Activated CD4-positive, alpha-beta T cell treated with anti-CD3 and anti-CD28 coated beads for 48 hours (primary cell): ENCODE results near the gene SEPTIN7.

Source experiments
- DNase-seq: peaks from one replicate; pipeline ENCODE4 v3.0.0-alpha.2; 2020

SEPTIN7 gene

GRCh38 chr7:35792472-35792871 is 8.4 kb upstream of the SEPTIN7 start:
- DNase-seq: no peak

DNA sequence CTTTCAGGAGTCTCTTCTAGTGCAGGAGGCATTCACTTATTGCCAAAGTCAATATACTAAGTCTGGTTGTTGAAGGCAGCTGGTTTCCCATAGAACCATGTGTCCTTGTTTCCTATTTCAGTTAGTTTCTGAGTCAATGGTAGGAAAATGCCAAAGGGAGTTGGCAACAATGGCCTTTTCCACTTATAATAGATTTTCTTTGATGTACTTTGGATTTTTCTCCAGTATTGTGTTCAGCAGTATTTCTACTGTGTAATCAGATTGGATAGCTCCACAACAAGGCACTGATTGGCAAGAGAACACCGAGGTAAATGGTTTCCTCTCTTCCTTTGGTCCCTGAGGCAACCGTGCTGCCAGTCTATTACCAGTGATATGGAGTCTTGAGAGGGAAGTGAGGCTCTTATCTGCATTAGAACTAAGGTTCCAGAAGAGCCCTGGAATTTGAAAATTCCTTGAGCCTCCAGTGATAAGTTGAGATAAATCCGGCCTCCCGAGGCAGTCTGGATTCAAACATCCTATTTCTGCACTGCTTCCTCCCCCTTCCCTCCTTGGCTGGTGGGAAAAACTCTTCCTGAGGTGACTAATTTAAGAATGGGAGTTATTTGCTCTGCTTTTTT is 7.9 kb upstream of the SEPTIN7 start:
- DNase-seq: no peak

- no peak for DNase-seq
These were observed 3.5 kb upstream of the SEPTIN7 start for GRCh38 chr7:35797311-35797710.

DNA sequence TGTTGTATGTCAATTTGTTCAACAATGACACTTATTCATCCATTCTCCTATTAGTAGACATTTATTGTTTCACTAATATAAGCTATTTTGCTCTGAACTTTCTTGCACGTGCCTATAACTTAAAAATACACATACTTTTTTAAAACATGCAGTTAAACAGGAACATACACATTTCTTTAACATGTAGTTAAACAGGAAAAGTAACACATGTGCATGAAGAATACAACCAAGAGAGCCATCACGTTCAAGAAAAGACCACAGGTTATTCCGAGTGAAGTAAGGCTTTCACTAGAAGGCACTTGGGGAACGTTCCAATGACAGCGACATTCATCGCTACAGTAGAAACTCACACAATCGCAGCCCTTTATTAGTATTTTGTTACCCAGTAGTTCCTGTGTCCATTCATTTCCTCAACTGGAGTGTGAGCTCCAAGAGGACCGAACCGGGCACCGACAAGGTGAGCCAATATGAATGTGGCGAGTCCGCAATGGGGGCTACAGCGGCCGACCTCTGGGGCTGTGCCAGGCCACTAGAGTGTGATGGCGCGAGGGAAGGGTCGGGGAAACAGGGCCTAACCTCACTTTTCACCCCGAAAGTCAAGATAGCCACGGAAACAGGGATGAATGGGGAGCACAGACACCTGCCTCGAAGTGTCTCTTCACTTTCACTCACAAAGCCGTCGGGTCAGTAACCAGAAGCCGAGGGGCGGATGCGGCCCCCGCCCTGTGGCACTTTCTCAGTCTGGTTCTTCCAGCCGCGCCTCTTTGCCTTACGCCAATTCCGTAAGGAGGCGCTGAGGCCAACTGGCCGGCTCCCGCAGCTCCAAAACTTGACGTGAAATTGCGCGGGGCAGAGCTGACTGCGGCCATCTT is 775 bp upstream of the SEPTIN7 start:
- DNase-seq: peak; percentile 91

- DNase-seq: peak; percentile 81
These were observed 690 bp downstream of the SEPTIN7 start for GRCh38 chr7:35801392-35802101.

GRCh38 chr7:35802102-35802466 is 1.2 kb downstream of the SEPTIN7 start:
- no peak for DNase-seq

GRCh38 chr7:35802649-35803048 is 1.8 kb downstream of the SEPTIN7 start:
- peak; percentile 30 for DNase-seq

DNA sequence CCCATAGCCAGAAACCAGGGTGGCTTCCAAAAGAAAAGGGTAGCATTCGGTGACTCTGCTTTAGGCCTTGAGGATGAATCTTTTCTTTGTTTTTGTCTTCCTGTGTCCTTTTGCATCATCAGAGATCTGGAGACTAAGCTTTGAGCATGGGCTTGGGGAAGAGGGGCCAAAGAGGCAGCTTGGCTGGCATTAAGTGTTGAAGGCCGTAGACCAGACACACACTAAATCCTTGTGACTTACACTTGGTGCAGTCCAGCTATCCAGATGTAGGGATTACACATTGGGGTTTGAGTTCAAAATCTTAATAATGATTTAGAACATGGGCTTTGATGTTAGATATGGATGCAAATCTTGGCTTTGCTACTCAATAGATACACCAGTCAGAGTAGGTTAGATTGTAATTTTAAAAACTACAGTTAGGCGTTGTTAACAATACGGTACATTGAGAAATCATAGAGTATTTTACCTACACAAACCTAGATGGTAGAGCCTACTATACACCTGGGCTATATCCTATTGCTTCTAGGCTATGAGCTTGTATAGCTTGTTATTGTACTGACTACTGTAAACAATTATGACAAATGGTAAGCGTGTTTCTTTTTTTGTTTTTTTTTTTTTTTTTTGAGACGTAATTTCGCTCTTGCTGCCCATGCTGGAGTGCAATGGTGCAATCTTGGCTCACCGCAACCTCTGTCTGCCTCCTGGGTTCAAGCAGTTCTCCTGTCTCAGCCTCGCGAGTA is 3.5 kb downstream of the SEPTIN7 start:
- no peak for DNase-seq

DNA sequence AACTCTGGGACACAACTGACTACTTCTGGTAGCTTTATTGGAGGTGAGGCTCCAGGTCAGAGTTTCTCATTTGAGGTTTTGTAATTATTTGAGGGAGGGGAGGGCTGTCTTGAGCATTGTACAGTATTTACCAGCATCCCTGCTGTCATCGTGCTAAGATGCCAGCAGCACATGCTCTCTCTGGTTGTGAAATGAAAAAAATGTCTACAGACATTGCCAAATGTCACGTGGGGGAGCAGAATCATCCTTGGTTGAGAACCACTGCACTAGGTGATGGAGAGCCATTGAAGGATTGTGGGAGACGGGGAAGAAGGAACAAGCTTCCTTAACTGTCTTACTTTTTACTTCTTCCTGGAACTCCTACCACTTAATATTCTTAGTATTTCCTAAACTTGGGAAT is 5.0 kb downstream of the SEPTIN7 start:
- no peak for DNase-seq

- DNase-seq: no peak
These were observed 15.7 kb downstream of the SEPTIN7 start for GRCh38 chr7:35816514-35816913.

DNA sequence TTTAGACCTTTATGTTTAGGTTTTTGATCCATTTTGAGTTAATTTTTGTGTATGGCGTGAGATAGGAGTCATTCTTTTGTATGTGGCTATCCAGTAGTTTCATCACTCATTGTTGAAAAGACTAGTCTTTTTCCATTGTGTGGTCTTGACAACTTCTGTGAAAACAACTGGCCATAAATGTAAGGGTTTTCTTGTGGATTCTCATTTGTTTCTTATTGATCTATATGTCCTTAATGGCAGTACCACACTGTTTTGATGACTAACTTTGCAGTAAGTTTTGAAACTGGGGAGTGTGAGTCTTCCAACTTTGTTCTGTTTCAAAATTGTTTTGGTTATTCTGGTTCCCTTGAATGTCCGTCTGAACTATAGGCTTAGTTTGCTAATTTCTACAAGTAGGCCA is 16.3 kb downstream of the SEPTIN7 start:
- no peak for DNase-seq

DNA sequence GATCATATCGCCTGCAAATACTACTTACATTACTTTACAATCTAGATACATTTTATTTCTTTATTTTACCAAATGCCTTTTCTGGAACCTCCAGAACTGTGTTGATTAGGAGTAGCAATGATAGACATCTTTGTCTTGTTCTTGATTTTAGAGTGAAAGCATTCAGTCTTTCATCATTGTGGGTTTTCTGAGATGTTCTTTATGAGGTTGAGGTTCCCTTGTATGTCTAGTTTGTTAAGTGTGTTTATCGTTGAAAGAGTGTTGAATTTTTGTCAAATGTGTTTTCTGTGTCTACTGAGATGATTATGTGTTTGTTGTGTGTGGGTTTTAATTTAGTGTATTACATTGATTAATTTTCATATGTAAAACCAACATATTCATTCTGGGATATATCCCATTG is 17.1 kb downstream of the SEPTIN7 start:
- no peak for DNase-seq

- DNase-seq: no peak
These were observed 17.7 kb downstream of the SEPTIN7 start for GRCh38 chr7:35818513-35818912.

DNA sequence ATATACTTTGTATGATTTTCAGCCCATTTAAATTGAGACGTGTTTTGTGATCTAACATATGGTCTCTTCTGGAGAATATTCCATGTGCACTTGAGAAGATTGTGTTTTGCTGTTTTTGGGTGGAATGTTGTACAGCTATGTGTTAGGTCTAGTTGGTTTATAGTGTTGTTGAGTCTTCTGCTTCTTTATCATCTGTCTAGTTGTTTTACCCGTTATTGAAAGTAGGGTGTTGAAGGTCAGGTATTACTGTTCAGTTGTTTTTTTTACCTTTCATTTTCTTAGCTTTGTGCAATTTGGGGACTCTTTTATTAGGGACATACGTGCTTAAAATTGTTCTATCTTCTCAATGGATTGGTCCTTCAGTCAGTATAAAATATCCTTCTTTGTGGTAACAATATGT is 18.5 kb downstream of the SEPTIN7 start:
- DNase-seq: no peak

DNA sequence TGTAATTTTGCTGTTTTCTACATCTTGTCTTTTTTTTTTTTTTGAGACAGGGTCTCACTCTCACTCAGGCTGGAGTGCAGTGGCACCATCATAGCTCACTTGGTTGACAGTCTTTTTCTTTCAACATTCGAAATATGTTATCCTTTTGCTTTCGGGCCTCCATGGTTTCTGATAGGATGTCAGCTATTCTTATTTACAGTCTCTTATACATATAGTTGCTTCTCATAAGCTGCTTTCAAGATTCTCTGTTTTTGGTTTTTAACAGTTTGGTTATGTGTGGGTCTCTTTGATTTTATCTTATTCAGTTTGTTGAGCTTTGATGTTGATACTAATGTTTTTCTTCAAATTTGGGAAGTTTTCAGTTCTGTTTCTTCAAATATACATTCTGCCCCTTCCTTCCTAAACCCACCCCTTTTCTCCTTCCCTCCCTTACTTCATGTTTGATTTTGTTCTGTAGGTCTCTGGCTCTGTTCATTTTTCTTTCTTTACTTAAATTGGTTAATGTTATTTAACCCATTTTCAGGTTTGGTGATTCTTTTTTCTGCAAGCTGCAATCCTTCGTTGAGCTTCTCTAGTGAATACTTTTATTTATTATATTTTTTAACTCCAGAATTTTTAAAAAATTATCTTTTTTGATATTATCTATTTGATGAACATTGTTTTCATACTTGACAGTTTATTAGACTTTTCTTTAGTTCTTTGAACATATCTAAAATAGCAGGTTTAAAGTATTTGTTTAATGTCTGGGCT is 19.3 kb downstream of the SEPTIN7 start:
- DNase-seq: no peak

- DNase-seq: no peak
These were observed 20.0 kb downstream of the SEPTIN7 start for GRCh38 chr7:35820858-35821257.

DNA sequence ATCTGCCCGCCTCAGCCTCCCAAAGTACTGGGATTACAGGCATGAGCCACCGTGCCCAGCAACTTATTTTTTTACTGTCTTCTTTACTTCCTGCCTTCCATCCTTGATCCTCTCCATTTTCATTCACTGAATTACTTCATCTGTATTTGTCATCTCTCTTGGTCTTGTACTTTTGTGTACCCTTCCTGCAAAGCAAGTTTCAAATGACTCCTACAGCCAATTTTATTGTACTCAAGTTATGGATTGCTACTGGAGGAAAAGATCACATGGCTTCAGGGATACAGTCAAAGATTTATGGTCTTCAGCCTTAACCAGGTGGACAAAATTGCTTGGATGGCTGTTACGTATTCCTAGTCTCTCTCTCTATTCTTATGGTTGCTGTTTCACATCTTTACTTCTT is 22.6 kb downstream of the SEPTIN7 start:
- DNase-seq: no peak

DNA sequence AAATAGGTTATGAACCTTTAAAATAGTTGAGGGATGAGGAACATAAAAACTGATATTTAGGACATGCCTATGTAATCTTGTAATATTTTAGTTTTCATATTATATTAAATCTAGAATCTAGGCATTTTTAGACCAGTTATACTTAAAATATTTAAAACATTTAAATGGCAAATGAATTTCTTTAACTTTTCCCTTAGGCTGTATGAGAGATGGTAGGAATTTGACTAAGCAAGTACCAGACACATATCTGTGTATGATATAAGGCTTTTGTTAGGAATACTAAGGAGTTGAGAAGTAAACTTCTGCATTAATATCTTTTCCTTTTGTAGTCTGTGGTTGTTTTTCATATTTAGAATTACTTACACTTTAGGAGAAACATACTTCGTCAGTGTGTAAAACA is 25.1 kb downstream of the SEPTIN7 start:
- no peak for DNase-seq

GRCh38 chr7:35826751-35827150 is 25.9 kb downstream of the SEPTIN7 start:
- DNase-seq: no peak

- no peak for DNase-seq
These were observed 28.0 kb downstream of the SEPTIN7 start for GRCh38 chr7:35828817-35829216.

GRCh38 chr7:35831208-35831607 is 30.4 kb downstream of the SEPTIN7 start:
- no peak for DNase-seq
